ENCODE data around the gene ACRBP. TPM values are rescaled to one million over a fixed set of nuclear protein-coding genes. Genes with fewer than 3 reads are reported as not detected.

ACRBP gene
- total RNA-seq = 2.2 TPM
- long read RNA-seq, partial matches to known transcripts = 2 of 3 reads
- long read RNA-seq, other reads (novel, unspliced or antisense) = 0 of 3 reads

DNA sequence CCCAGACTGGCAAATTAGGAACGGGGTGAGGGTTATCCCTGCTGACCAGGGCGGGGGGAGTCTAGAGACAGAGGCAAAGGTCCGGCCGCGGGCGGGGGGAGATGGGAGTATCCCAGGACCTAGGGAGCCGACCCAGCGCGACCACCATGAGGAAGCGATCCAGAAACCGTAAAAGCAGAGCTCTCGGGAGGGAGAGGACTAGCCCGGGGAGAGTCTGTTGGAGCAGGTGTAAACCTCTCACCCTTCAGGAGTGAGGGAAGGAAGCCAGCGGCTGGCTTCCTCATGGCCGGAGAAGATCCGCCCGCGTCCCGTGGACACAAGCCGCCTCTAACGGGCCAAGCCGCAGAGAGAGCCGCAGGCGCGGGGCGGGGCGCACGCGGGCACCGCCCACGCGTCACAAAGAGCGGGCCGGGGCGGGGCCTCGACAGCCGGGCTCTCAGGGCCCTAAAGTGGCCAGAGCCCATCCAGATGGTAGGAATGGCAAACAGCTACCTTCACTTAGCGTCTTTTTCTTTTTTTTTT lies at the start of gene ACRBP:
Gene ACRBP, minus strand, starts transcription at position 350 of the 522 bp plus-strand sequence. Its CDS starts 66 bp downstream, at position 284.
- intact Hi-C loops (cut with micrococcal nuclease) = no loop called here
- ATAC-seq = peak; percentile 95
- peak; percentile 94 for DNase-seq

DNA sequence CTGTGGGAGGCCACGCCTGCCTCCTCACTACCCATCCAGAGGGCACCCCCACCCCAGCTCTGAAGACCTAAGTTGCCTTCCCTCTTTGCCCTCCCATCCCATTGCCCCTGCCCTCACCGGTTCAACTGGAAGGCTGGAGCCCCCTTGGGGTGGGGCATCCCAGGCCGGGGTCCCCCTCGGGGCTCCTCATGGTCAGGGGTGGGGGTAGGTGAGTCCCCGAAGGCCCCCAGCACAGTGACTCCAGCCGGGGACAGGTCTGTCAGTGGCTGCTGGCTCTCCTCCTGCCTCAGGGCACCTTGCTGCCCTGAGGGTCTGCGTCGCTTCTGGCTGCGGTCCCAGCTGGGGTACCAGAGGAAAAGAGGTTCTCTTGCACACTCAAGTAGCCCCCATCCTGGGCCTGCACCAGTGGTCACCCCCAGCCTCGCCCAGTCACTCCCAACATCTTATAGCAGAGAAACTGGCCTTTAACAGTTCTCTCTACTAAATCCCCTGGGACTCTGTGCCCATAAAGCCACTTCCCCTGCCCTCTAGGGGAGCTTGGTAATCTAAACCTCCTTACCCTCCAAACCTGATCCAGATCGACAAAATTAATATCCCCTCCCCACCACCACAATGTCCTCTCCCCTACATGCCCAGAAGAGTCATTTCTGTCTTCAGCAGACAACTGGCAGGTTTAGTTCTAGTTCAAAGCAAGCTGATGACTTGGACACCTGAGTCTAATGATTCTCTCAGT lies 48.2 kb upstream of the ACRBP start:
- ATAC-seq = no peak
- intact Hi-C loops (cut with micrococcal nuclease) = no loop called here
- DNase-seq = no peak

DNA sequence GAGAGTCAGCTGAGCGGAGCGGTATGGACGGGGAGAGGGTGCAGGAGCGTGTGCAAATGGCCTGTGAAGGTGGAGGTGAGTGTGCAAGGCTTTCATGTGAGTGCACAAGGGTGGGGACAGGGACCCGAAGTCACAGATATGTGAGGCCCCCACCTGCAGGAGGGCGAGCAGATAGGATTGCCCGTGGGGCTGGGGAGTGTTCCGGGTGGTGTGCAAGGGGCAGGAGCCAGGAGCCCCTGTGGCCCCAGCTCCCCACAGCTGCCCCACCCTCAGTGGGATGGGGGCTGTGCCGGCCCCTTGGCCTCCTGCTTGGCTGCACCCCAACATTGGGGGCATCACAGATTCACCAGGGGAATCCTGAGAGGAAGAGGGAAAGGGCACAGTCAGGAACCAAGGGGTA lies 47.5 kb upstream of the ACRBP start:
- ATAC-seq = no peak
- intact Hi-C loops (cut with micrococcal nuclease) = no loop called here
- no peak for DNase-seq

DNA sequence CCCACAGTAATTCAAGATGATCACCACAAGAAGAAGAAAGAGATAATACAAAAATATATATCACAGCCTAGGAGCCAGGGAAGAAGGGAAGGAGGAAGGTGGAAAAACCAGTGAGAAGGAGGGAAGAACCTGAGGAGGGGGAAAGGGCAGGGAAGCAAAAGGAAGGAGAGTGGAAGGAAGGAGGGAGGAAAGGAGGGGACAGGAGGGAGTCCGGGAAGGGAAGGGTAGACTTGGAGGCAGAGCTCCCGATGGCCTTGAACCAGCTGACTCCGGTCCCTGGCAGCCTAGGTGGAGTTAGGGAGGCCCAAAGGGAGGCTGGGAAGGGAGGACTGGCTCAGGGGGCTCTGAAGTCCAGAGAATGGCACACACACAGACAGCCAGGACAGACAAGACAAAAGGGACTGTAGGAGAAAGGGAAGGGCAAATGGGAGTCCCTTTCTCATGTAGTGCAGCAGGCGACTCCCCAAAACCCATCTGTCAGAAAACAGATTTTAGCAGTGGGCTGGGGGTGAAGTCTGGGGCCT lies 46.7 kb upstream of the ACRBP start:
- intact Hi-C loops (cut with micrococcal nuclease) = no loop called here
- no peak for DNase-seq
- ATAC-seq = no peak

DNA sequence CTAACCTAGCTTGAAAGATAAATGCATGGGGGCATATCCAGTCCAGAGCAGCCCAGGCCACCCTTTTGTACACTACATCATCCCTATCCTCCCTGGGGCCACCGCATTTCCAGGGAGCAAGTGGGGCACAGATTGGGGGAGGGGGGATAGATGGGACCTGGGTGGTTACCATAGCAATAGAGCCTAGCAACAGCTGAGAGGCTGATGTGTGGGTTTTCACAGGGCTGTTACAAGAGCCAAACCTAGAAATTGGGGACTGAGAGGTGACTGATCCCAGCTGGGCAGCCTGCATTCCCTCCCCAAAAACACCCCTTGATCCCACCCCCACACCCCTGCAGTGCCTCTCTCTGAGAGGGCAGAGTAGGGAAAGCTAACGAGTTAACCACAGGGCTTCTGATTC lies 45.7 kb upstream of the ACRBP start:
- intact Hi-C loops (cut with micrococcal nuclease) = no loop called here
- ATAC-seq = no peak
- no peak for DNase-seq

DNA sequence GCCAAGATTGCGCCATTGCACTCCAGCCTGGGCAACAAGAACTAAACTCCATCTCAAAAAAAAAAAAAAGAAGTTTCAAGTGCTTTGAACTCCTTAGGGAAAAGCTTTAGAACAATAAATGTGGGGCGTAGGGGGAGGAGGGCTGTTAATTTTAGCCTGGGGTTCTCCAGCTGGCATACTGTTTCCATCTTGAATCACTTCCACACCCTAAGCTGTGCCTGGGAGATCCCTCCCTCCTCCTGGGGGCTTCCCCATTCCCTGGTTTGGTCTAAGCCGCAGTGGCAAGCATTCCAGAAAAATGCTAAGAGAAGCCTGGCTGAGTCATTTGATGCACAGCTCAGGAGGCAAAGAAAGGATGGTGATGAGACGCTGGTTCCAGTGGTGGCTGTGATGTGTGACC lies 44.2 kb upstream of the ACRBP start:
- ATAC-seq (no peak), DNase-seq (no peak)
- intact Hi-C loops (cut with micrococcal nuclease) = no loop called here

DNA sequence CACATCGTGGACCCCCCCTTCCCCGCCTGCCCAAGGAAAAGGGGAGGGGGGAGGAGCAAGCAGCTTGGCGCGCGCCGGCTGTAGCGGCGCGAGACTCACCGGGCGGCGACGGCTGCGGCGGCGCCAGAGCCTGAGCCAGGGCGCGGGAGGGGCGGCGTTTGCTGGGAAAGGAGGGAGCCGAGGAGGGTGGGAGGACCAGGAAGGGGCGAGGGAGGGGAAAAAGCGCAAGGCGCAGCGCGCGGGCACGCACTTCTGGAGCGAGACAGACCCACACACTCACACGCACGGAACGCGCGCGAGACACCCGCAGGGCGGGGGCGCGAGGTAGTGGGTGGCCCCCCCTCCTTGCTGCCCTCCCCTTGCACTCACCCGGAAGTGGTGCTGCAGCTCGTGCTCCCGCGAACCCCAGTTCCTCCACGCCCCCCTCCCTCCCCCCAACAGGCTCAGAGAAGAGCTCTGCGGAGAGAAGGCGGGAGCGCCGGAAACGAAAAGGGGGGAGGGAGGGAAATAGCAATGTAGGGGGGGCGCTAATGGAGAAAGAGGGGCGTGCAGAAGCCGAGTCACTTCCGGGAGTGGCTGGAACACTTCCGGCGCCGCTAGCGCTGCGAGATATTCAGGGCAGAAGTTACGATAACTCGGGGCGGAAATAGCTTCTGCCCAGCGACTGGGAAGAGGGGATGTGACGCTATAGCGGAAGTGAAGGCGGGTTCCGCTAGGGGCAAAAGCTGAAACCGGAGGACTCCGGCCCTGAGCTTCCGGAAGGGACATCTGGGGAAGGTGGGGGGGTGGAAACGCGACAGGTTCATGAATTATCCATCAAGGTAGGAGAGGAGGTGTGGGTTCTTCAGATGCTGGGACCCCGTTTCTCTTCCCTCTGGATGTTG lies 42.0 kb upstream of the ACRBP start, which contains the start of gene ZNF384:
Gene ZNF384, minus strand, starts transcription at position 377 of the 884 bp plus-strand sequence. CDS start 9,855 bp downstream, outside the sequence.
- peak; percentile 93 for ATAC-seq
- intact Hi-C loops (cut with micrococcal nuclease) = no loop called here
- peak; percentile 96 for DNase-seq

DNA sequence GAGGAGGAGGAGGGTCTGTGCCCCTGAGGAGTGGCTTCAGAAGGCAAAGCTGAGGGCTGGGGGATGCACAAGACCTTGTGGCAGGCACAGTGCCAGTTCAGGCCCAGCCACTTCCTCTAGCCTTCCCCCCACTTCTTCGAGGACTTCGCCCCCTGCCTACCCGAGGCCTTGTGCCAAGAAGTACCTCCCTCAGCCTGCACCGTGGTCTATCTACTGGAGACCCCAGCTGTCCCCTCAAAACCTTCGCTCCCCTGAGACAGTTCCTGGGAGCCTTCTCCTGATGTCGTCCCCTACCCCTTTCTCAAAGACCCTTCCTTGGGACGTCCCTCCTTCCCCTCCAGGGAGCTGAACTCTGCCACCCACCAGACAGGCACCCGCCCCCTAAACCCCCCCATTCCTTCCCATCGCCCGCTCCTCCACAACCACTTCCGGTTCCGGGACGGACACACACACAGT lies 41.3 kb upstream of the ACRBP start:
- intact Hi-C loops (cut with micrococcal nuclease) = no loop called here
- peak; percentile 60 for DNase-seq
- ATAC-seq = no peak

DNA sequence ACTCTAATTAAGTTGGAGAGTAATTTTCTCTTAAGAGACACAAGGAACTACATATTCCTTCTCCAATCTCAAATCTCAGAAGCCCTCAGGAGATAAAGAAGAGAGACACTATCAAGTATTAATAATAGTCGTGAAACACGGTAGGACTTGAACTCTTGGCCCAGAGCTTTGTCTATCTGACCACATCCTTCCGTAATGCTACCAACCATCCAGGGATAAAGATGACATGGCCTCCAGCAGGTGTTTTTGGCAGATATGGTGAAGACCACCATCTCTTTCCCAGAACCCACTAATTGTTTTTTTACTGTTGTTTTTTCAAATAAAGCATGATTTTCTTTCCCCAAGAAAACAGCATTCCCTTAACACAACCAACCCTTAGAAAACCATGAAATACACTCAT lies 38.6 kb upstream of the ACRBP start:
- no peak for DNase-seq
- ATAC-seq = no peak
- intact Hi-C loops (cut with micrococcal nuclease) = no loop called here

DNA sequence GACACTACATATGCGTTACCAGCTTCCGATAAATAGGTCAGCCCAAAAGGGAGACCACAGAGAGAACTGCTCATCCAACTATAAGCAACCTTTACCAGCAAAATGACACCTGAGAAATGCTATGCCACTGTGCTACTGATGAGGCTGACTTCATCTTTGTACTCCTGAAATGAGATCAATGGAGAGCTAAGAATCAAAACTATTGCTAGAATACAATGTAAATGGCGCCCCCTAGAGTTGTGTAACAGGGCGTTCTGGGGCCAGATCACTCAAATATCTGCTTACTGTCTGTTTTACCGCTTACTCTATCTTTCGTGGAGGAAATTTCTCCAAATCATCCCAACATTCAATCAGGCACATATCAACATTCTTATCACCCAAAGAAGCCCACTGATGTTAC lies 37.4 kb upstream of the ACRBP start:
- ATAC-seq (no peak), DNase-seq (no peak)
- intact Hi-C loops (cut with micrococcal nuclease) = no loop called here

DNA sequence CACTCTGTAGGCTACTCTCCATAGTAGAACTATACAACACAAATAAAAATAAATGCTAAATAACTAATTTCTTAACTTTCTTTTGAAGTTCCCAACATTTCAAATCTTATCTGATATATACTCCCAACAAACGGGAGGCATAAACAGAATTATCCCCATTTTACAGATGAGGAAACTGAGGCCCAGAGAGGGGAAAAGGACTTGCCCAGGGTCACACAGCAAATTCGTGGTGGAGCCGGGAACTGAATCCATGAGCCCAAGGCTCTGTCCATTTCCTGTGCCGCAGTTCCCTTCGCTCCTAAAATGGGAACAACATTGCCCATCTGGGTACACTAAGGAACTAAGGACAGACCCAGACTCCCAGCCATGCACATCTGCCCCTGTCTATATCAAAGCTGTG lies 29.7 kb upstream of the ACRBP start:
- intact Hi-C loops (cut with micrococcal nuclease) = no loop called here
- DNase-seq (no peak), ATAC-seq (no peak)

DNA sequence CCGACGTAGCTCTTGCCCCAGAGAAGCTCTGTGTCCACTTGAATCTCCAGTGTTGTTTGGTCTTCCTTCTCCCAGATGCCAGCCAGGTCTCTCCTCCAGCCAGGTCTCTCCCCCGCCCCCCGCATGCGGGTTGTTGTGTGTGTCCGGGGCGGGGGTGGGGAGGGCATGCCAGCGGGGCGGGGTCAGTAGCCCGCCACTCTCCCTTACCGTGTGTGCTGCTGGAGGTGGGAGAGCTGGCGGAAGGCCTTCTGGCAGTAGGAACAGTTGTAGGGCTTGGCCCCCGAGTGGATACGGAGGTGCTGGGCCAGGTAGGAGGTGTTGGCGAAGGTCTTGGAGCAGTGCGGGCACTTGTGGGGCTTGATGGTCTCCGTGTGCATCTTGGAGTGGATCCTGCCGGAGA lies 24.9 kb upstream of the ACRBP start:
- DNase-seq = no peak
- peak; percentile 13 for ATAC-seq
- intact Hi-C loops (cut with micrococcal nuclease) = no loop called here

DNA sequence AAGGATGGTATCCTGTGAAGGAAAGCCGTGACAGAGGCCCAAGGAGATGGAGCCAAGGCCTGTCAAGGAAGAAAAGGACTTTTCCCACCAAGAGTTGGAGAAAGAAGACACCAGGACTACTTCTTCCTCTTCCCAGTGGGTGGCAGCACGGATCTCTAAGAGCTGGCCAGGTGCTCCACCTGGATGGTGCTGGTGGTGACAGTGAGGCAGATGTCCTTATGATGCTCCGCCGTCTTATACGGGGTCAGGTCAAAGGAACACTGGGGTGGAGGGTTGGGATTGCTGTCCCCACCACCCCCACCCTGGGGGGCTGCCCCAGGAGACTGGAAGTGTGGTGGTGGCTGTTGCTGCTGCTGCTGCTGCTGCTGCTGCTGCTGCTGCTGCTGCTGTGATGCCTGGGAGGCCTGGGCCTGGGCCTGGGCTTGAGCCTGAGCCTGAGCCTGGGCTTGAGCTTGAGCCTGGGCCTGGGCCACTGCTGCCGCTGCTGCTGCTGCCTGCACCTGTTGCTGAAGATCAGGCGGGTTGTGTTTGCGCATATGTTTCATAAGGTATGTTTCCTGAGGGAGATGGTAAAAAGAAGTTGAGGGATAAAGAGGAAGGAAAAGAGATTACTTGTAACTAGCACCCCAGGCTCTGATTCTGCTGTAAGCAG lies 20.5 kb upstream of the ACRBP start:
- no peak for ATAC-seq
- DNase-seq = no peak
- intact Hi-C loops (cut with micrococcal nuclease) = no loop called here

DNA sequence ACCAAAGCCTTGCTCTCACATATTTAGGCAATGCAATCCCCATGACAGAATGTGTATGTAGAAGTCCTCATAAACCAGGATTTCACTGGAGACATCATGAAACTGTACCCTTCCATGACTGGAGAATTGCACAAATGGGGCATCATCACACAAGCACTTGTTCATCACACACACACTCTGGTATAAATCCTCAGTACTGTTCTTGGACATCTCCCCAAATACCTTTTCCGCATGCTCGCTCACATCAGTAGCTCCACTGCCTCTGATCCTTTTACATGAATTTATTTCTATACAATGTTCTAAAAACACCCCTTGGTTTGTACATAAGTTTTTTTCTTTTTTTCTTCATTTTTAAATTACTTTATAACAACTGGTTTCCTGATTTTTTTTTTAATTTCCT lies 19.0 kb upstream of the ACRBP start:
- intact Hi-C loops (cut with micrococcal nuclease) = no loop called here
- DNase-seq = no peak
- ATAC-seq = no peak

DNA sequence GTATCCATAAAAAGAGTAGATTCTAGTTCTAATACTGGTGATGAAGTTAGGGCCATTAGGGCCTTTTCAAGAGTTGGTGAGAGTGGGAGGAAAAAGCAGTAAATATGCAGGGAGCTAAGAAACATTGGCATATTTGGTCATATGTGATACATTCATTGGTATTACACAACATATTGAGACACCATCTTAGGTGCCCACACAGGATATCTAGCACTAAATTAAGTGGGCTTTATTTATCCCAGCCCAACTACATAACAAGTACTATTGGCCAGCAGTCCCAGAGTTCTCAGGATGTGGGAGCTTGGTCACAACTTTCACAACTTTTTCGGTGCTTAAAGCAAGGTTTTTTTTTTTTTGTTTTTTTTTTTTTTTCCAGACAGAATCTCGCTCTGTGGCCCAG lies 17.7 kb upstream of the ACRBP start:
- DNase-seq (no peak), ATAC-seq (no peak)
- intact Hi-C loops (cut with micrococcal nuclease) = no loop called here

DNA sequence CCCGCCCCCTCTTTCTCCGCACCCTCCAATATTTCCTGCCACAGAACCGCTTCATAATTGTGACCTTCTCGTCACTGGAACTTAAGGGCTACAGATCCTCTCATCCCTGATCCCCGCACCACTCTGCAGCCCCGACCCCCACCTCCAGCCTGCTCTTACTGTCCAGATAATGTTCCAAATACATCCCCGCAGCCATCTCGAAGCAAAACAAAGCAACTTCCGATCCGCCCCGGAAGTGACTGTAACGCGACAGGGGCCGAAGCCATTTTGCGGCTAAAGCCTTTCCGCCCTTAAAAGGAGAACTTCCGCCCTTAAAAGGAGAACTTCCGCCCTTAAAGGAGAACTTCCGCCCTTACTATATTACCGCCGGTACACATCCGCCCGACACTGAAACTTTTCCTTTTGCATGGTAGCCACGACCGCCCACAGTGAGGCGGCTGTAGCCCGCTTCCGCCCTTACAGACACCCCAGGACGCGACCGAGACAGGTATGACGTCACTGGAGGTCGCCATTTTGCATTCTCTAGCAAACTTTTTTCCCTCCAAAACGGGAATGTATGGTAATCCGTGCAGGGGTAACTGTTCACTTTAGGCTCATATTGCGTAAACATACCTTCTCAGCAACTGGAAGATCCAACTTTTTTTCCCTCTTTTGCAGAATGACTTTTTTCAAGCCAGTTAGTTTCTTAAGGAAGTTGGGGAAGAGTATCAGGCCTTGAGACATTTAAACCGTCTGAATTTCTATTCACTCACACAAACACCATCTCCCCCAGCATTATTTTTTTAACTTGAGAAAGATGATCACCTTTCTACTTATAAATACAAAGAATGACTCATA lies 15.9 kb upstream of the ACRBP start, which contains the start of gene ING4:
Gene ING4, minus strand, starts transcription at position 214 of the 837 bp plus-strand sequence. Its CDS starts 18 bp downstream, at position 196.
- peak; percentile 99 for ATAC-seq
- DNase-seq = peak; percentile 98
- intact Hi-C loops (cut with micrococcal nuclease) = no loop called here

DNA sequence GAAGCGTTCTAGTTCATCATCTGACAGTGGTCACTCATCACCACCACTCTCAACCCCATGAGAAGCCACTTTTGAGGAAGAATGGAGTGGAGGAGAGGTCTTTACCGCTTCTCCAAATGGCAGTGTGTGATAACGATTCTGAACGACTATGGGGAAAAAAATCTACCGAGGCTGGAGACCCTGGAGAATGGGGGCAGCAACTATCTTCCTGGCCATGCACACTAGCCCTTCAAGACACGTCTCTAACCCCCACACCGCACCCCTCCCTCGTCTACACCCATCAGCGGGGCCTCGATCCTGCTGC lies 15.3 kb upstream of the ACRBP start:
- intact Hi-C loops (cut with micrococcal nuclease) = no loop called here
- peak; percentile 49 for ATAC-seq

DNA sequence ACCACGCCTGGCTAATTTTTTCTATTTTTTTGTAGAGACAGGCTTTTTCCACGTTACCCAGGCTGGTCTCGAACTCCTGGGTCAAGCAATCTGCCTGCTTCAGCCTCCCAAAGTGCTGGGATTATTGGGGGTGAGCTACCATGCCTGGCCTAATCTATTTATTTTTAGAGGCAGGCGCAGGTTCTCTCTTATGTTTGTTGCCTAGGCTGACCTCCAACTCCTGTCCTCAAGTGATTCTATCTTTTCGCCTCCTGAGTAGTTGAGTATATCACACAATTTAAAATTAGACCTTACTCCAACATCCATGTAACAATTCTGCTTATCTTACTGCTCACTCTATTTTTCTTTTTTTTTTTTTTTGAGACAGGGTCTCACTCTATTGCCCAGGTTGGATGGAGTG lies 6.8 kb upstream of the ACRBP start:
- ATAC-seq = peak; percentile 90
- DNase-seq = no peak
- intact Hi-C loops (cut with micrococcal nuclease) = no loop called here

More for the DNA sequence above, 15.3 kb upstream of the ACRBP start:
- DNase-seq = no peak
